ENCODE results near the gene CCDC85C.

- no peak for TF ChIP-seq CTCF (conservative IDR thresholded peaks at IDR 0.05; ENCODE audit: low read depth in 2 of 2)
- no peak for TF ChIP-seq EZH2phosphoT487 (IDR thresholded peaks at IDR 0.05; ENCODE audit: unreplicated experiment)
- TF ChIP-seq POLR2AphosphoS5 (IDR thresholded peaks at IDR 0.05; ENCODE audit: low read depth): no peak
- no peak for TF ChIP-seq REST (IDR thresholded peaks at IDR 0.05; ENCODE audit: unreplicated experiment)
- no peak for TF ChIP-seq NANOG (IDR thresholded peaks at IDR 0.05; ENCODE audit: borderline replicate concordance)
- no peak for TF ChIP-seq STAT1 (IDR thresholded peaks at IDR 0.05; ENCODE audit: unreplicated experiment)
- TF ChIP-seq CREB1 (CRISPR knock-in tag; IDR thresholded peaks at IDR 0.05; ENCODE audit: low read depth): no peak
- no peak for TF ChIP-seq EZH2 (IDR thresholded peaks at IDR 0.05; ENCODE audit: low read depth, unreplicated experiment)
- TF ChIP-seq JUNB (IDR thresholded peaks at IDR 0.05; ENCODE audit: unreplicated experiment): no peak
- TF ChIP-seq ZNF331 (CRISPR knock-in tag; IDR thresholded peaks at IDR 0.05; ENCODE audit: low read depth): no peak
- no peak for TF ChIP-seq ETS1 (IDR thresholded peaks at IDR 0.05)
- no peak for TF ChIP-seq ZNF462 (CRISPR knock-in tag; IDR thresholded peaks at IDR 0.05)
- TF ChIP-seq ZNF114 (CRISPR knock-in tag; IDR thresholded peaks at IDR 0.05): no peak
Measured at GRCh38 chr14:99512110-99512449, 91.9 kb downstream of the CCDC85C start.
